ENCODE results near the gene CCNJ.

The CCNJ gene

DNA sequence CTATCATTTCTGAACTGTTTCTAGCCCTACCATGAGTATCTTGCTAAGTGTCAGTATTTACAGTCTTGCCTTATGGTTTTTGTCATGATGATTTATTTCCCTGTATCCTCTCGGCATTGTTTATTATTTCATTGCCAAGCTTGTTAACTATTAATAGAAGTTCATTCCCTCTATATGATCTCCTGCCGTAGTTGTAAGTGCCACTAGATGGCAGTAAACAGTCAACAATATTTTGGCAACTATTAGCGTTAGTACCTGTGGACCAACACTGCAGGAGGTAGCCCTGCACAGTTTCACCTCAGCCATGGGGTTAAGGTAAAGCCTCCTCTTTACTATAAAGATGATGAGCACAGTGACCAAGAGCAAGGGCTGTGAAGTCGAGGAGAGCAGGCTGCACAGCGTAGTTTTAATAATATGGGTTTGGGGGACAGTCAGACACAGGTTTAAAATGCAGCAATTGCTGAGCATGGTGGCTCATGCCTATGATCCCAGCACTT is 26.1 kb upstream of the CCNJ start:
- TF ChIP-seq, protein P1, sequence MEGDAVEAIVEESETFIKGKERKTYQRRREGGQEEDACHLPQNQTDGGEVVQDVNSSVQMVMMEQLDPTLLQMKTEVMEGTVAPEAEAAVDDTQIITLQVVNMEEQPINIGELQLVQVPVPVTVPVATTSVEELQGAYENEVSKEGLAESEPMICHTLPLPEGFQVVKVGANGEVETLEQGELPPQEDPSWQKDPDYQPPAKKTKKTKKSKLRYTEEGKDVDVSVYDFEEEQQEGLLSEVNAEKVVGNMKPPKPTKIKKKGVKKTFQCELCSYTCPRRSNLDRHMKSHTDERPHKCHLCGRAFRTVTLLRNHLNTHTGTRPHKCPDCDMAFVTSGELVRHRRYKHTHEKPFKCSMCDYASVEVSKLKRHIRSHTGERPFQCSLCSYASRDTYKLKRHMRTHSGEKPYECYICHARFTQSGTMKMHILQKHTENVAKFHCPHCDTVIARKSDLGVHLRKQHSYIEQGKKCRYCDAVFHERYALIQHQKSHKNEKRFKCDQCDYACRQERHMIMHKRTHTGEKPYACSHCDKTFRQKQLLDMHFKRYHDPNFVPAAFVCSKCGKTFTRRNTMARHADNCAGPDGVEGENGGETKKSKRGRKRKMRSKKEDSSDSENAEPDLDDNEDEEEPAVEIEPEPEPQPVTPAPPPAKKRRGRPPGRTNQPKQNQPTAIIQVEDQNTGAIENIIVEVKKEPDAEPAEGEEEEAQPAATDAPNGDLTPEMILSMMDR (IDR thresholded peaks at IDR 0.05): peak; percentile 66
- H3K36me3 ChIP-seq: no peaks in the 10 kb centered on the region
- no peaks in the 10 kb centered on the region for H3K9me3 ChIP-seq
- H3K4me1 ChIP-seq (ENCODE audit: control insufficient read depth in 1 of 2, insufficient read depth in 1 of 2, low read depth in 1 of 2, low read length in 1 of 2): no peaks in the 10 kb centered on the region
- H3K27ac ChIP-seq: no peak overlapping the region
- H3K4me3 ChIP-seq (ENCODE audit: low read depth in 1 of 2, low read length in 1 of 2): no peak overlapping the region
- no peaks in the 10 kb centered on the region for H3K27me3 ChIP-seq

DNA sequence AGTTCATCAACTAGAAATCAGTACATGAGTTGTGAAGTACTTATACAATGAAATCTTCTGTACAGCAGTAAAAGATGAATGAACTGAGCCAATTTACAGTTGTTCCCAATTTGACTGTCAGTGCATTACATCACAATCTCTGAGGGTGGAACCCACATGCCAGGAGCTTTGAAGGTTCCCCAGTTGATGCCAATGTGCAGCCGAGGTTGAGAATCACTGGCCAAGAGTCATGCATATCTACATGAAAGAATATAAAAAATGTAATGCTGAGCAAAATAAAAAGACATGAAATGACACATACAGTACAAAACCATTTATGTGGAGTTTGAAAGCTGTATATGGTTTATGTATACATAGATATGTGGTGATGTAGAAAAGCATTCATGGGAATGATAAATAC is 22.1 kb upstream of the CCNJ start:
- Histone ChIP-seq H3K9me3 (no peaks in the 10 kb centered on the region), H3K36me3 (no peaks in the 10 kb centered on the region), H3K27ac (no peak overlapping the region), H3K4me1 (ENCODE audit: control insufficient read depth in 1 of 2, insufficient read depth in 1 of 2, low read depth in 1 of 2, low read length in 1 of 2) (no peaks in the 10 kb centered on the region), H3K4me3 (ENCODE audit: low read depth in 1 of 2, low read length in 1 of 2) (no peak overlapping the region), H3K27me3 (no peaks in the 10 kb centered on the region)
- TF ChIP-seq, protein P1 (IDR thresholded peaks at IDR 0.05): no peak

DNA sequence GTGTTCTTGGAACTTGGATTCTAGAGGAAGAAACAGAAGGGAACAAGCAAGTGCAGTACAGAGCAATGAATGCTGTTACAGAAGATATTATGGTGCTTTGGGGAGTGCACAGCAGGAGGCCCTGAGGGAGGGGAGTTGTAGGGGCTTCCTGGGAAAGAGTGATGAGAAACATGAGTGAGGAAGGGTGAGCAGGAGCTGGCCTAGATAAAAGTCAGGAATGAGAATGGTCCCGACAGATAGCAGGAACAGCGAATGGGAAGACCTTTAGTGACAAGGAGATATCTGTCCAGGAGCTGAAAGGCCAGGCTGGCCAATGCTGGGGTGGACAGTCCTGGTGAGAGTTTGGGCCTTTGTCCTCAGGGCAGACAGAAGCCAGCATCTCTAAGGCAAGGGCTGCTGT is 20.6 kb upstream of the CCNJ start:
- H3K27ac ChIP-seq: no peak overlapping the region
- H3K27me3 ChIP-seq: no peaks in the 10 kb centered on the region
- H3K4me1 ChIP-seq (ENCODE audit: control insufficient read depth in 1 of 2, insufficient read depth in 1 of 2, low read depth in 1 of 2, low read length in 1 of 2): no peaks in the 10 kb centered on the region
- no peaks in the 10 kb centered on the region for H3K9me3 ChIP-seq
- H3K4me3 ChIP-seq (ENCODE audit: low read depth in 1 of 2, low read length in 1 of 2): no peak overlapping the region
- H3K36me3 ChIP-seq: no peaks in the 10 kb centered on the region
- TF ChIP-seq, protein P1 (IDR thresholded peaks at IDR 0.05): no peak

DNA sequence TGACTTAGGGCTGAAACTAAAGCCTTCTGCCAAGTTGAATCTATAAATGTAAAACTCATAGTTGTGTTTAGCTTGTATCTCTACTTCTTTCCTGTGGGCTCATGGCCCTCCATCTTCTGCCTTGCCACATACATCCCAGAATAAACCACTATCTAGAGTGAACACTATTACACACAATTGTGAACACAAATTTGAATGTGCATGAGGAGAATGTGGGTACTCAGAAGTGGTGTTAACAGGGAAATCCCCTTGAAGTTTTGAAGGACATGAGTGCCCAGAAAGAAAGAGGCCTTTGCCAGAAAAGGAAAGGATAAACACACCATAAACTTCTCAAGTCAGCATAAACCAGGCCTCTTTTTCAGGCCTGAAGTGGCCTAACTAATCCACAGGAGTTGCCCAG is 20.2 kb upstream of the CCNJ start:
- H3K4me1 ChIP-seq (ENCODE audit: control insufficient read depth in 1 of 2, insufficient read depth in 1 of 2, low read depth in 1 of 2, low read length in 1 of 2): no peaks in the 10 kb centered on the region
- H3K36me3 ChIP-seq: no peaks in the 10 kb centered on the region
- no peaks in the 10 kb centered on the region for H3K27me3 ChIP-seq
- H3K27ac ChIP-seq: no peak overlapping the region
- no peaks in the 10 kb centered on the region for H3K9me3 ChIP-seq
- H3K4me3 ChIP-seq (ENCODE audit: low read depth in 1 of 2, low read length in 1 of 2): no peak overlapping the region
- TF ChIP-seq, protein P1 (IDR thresholded peaks at IDR 0.05): no peak

DNA sequence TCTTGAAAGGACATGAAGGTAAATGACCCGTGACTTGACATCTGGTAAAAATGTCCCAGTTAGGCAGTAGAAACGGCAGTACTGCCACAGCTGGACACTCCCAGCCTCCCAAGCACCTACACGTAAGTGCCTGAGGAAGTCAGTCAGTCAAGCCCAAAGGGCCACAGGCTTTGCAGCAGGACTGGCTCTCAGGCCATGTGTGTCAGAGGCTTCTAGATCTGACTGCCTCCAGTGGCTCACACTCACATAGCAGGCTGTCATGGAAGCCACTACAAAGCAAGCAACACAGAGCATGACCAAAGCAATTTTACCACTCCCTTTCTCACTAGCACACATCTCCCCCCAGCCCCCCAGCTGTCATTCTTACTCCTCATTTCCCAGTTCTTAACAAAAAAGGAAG is 17.8 kb upstream of the CCNJ start:
- Histone ChIP-seq H3K4me1 (ENCODE audit: control insufficient read depth in 1 of 2, insufficient read depth in 1 of 2, low read depth in 1 of 2, low read length in 1 of 2) (no peaks in the 10 kb centered on the region), H3K36me3 (no peaks in the 10 kb centered on the region), H3K4me3 (ENCODE audit: low read depth in 1 of 2, low read length in 1 of 2) (no peak overlapping the region), H3K27ac (no peak overlapping the region), H3K27me3 (no peaks in the 10 kb centered on the region), H3K9me3 (no peaks in the 10 kb centered on the region)
- TF ChIP-seq, protein P1 (IDR thresholded peaks at IDR 0.05): no peak

DNA sequence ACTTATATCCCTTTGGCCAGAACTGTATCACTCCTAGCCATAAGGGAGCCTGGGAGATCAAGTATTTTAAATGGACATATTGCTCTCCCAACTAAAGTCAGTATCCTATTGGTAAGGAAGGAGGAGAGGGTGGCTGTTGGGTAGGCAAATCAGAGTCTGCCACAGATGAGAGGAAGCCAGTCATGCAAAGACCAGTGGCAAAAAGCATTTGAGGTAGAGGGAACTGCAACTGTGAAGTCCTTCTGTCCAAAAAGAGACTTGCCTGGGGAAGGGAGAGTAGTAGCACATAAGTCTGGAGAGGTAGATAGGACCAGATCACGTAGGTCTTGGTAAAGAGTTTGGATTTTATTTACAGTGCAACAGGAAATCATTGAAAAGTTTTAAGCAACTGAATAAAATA is 8.8 kb upstream of the CCNJ start:
- no peaks in the 10 kb centered on the region for H3K9me3 ChIP-seq
- TF ChIP-seq, protein P1 (IDR thresholded peaks at IDR 0.05): no peak
- H3K4me3 ChIP-seq (ENCODE audit: low read depth in 1 of 2, low read length in 1 of 2): no peak overlapping the region
- H3K27me3 ChIP-seq: no peaks in the 10 kb centered on the region
- no peak overlapping the region for H3K27ac ChIP-seq
- no peaks in the 10 kb centered on the region for H3K4me1 ChIP-seq (ENCODE audit: control insufficient read depth in 1 of 2, insufficient read depth in 1 of 2, low read depth in 1 of 2, low read length in 1 of 2)
- no peaks in the 10 kb centered on the region for H3K36me3 ChIP-seq

All from neutrophil (primary cell).